ENCODE data around the gene FGD3. TPM values are rescaled to one million over a fixed set of nuclear protein-coding genes. Genes with fewer than 3 reads are reported as not detected.

Gene FGD3
- total RNA-seq, 1 experiment from 2014 or later: 9.0 TPM

DNA sequence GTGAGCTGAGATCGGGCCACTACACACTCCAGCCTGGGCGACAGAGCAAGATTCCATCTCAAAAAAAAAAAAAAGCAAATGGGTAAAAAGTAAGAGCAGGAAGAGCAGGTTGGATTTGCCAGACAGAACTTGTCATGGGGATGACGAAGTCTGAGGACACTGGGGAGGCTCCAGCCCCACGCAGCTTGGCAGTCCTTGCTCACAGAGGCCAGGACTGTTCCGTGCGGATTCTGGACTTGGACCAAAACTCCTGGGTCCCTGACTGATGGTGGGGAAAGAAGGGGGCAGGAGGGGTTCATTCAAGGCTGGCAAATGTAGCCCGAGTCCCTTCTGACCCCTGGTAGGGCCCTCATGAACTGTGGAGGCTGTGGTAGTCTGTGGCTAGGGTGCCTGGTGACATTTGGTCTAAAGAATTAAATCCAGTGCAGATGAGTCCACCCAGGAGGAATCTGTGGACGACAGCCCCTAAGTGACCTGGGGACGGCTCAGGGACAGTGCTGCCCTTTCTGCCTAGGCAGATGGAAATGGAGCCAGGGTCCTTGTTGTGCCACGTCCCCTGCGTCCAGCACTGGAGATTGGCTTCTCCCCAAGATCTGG is 3.1 kb downstream of the FGD3 start:
- Histone ChIP-seq H3K27ac (ENCODE audit: low read length) (no peak overlapping the region), H4K20me1 (ENCODE audit: insufficient read depth, low read depth, low read length) (no peaks in the 10 kb centered on the region), H3K9ac (ENCODE audit: low read length) (no peak overlapping the region), H3K79me2 (ENCODE audit: low read length) (no peaks in the 10 kb centered on the region), H2AFZ (ENCODE audit: low read length) (no peak overlapping the region), H3K4me2 (ENCODE audit: low read depth, low read length, poor library complexity, severe bottlenecking) (no peak overlapping the region), H3K27me3 (ENCODE audit: low read length) (no peaks in the 10 kb centered on the region), H3K9me2 (replicated peaks; ENCODE audit: insufficient read depth, low read length) (no peaks in the 10 kb centered on the region), H3K36me3 (ENCODE audit: insufficient read depth, low read length) (no peaks in the 10 kb centered on the region), H3K4me1 (ENCODE audit: low read length) (no peaks in the 10 kb centered on the region), H3K4me3 (ENCODE audit: low read length) (no peak overlapping the region), H3K9me3 (ENCODE audit: low read length) (no peaks in the 10 kb centered on the region)
- DNase-seq: no peak

DNA sequence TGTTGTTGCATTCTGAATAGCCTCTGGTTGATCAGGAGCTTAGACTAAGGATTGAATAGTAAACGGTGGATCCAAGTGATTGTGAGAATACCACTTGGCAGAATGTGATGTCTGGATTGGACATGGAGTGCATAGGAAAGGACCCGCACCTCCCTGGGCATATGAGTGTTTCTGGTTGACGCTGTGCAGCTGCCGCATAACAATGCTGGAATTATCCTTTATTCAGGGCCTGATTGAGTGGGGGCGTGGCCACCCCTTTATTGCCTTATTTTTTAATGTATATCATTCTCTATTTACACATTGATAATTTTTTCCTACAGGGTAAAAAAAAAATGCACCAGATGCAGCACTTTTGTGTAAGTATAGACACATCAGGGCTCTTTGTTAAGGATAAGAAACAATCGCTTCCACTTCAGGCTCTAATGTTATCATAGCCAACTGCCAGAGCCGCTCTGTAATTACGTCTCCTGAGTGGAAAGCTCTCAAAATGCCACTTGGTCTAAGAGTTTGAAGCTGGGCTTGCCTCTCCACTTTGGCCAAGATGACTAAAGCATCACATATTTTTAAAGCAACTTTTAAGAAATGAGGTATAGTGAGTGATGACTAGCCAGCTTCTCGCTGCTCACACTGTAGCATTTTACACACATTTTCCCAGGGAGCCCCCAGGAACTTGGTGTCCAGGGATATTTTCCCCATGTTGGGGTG is 5.7 kb downstream of the FGD3 start:
- Histone ChIP-seq H3K36me3 (ENCODE audit: insufficient read depth, low read length) (no peaks in the 10 kb centered on the region), H3K9ac (ENCODE audit: low read length) (no peak overlapping the region), H3K27ac (ENCODE audit: low read length) (no peak overlapping the region), H3K79me2 (ENCODE audit: low read length) (no peaks in the 10 kb centered on the region), H4K20me1 (ENCODE audit: insufficient read depth, low read depth, low read length) (no peaks in the 10 kb centered on the region), H3K9me3 (ENCODE audit: low read length) (no peaks in the 10 kb centered on the region), H3K4me3 (ENCODE audit: low read length) (no peak overlapping the region), H2AFZ (ENCODE audit: low read length) (no peak overlapping the region), H3K9me2 (replicated peaks; ENCODE audit: insufficient read depth, low read length) (no peaks in the 10 kb centered on the region), H3K27me3 (ENCODE audit: low read length) (no peaks in the 10 kb centered on the region), H3K4me1 (ENCODE audit: low read length) (no peaks in the 10 kb centered on the region), H3K4me2 (ENCODE audit: low read depth, low read length, poor library complexity, severe bottlenecking) (no peak overlapping the region)
- DNase-seq: no peak

DNA sequence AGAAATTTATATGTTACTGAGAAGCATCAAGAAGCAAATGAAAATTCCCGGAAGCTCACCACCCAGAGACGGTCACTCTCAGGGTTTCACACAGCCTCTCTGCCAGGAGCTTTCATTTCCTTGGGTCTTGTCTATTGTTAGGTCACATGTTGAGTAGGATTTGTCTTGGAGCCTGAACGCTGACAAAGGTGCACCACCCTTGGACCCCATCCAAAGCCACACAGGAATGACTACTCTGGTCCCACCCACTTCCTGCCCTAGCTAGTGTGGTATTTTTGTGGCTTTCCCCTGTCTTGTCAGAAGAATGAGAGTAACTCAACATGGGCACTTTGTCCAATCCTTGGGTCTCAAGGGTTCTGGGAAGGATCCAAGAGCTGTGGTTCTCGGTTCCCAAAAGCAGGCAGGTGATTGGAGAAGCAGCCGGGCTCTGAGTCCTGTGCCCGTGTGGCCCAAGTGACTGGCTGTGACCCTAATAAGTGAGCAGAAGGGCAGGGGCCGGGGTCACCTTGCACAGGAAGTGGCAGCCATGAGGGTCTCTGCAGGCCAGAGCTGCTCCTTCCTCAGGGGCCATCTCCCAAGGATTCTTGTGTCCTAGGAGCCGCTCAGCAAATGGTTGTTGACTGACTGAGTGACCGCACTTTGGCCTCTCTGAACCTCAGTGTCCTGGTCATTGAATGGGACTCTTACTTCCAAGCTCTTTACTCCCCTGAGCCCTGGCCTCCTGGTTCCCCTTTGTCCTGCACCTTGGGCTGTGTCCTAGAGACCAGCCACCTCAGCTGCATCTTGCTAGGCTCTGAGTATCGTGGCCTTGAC is 6.9 kb downstream of the FGD3 start:
- Histone ChIP-seq H4K20me1 (ENCODE audit: insufficient read depth, low read depth, low read length) (no peaks in the 10 kb centered on the region), H2AFZ (ENCODE audit: low read length) (no peak overlapping the region), H3K27ac (ENCODE audit: low read length) (no peak overlapping the region), H3K9me3 (ENCODE audit: low read length) (no peaks in the 10 kb centered on the region), H3K36me3 (ENCODE audit: insufficient read depth, low read length) (no peaks in the 10 kb centered on the region), H3K4me3 (ENCODE audit: low read length) (no peak overlapping the region), H3K4me1 (ENCODE audit: low read length) (no peaks in the 10 kb centered on the region), H3K4me2 (ENCODE audit: low read depth, low read length, poor library complexity, severe bottlenecking) (no peak overlapping the region), H3K79me2 (ENCODE audit: low read length) (no peaks in the 10 kb centered on the region), H3K27me3 (ENCODE audit: low read length) (no peaks in the 10 kb centered on the region), H3K9ac (ENCODE audit: low read length) (no peak overlapping the region), H3K9me2 (replicated peaks; ENCODE audit: insufficient read depth, low read length) (no peaks in the 10 kb centered on the region)
- DNase-seq: no peak

DNA sequence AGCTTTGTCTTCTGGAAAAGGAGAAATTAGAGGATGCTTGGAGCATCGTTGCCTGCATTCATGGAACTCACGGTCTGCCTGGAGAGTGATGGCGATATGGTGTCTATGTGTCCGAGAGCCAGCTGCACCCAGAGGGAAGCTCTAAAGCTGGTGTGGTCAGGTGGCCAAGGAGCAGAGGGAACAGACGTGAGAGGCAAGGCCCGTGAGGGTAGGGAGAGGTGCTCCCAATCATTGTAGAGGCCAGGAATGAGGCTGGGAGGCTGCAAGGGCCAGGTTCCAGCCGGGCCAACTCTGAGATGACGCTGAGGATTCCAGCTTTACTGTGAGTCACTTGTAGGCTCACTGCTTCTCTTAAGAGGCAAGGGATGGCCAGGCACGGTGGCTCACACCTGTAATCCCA is 7.6 kb downstream of the FGD3 start:
- Histone ChIP-seq H3K4me3 (ENCODE audit: low read length) (no peak overlapping the region), H3K4me2 (ENCODE audit: low read depth, low read length, poor library complexity, severe bottlenecking) (no peak overlapping the region), H3K4me1 (ENCODE audit: low read length) (no peaks in the 10 kb centered on the region), H3K27me3 (ENCODE audit: low read length) (no peaks in the 10 kb centered on the region), H3K9me3 (ENCODE audit: low read length) (no peaks in the 10 kb centered on the region), H3K27ac (ENCODE audit: low read length) (no peak overlapping the region), H2AFZ (ENCODE audit: low read length) (no peak overlapping the region), H3K36me3 (ENCODE audit: insufficient read depth, low read length) (no peaks in the 10 kb centered on the region), H3K79me2 (ENCODE audit: low read length) (no peaks in the 10 kb centered on the region), H4K20me1 (ENCODE audit: insufficient read depth, low read depth, low read length) (no peaks in the 10 kb centered on the region), H3K9me2 (replicated peaks; ENCODE audit: insufficient read depth, low read length) (no peaks in the 10 kb centered on the region), H3K9ac (ENCODE audit: low read length) (no peak overlapping the region)
- DNase-seq: no peak

- Histone ChIP-seq H4K20me1 (ENCODE audit: insufficient read depth, low read depth, low read length) (no peaks in the 10 kb centered on the region), H3K36me3 (ENCODE audit: insufficient read depth, low read length) (no peaks in the 10 kb centered on the region), H3K4me2 (ENCODE audit: low read depth, low read length, poor library complexity, severe bottlenecking) (no peak overlapping the region), H2AFZ (ENCODE audit: low read length) (no peak overlapping the region), H3K79me2 (ENCODE audit: low read length) (peaks cover 15% of the 10 kb centered on the region), H3K4me3 (ENCODE audit: low read length) (no peak overlapping the region), H3K27ac (ENCODE audit: low read length) (no peak overlapping the region), H3K9me2 (replicated peaks; ENCODE audit: insufficient read depth, low read length) (no peaks in the 10 kb centered on the region), H3K9ac (ENCODE audit: low read length) (no peak overlapping the region), H3K27me3 (ENCODE audit: low read length) (no peaks in the 10 kb centered on the region), H3K4me1 (ENCODE audit: low read length) (peaks cover 22% of the 10 kb centered on the region), H3K9me3 (ENCODE audit: low read length) (no peaks in the 10 kb centered on the region)
- no peak for DNase-seq
These were observed 13.4 kb downstream of the FGD3 start for GRCh38 chr9:92960561-92961290.

DNA sequence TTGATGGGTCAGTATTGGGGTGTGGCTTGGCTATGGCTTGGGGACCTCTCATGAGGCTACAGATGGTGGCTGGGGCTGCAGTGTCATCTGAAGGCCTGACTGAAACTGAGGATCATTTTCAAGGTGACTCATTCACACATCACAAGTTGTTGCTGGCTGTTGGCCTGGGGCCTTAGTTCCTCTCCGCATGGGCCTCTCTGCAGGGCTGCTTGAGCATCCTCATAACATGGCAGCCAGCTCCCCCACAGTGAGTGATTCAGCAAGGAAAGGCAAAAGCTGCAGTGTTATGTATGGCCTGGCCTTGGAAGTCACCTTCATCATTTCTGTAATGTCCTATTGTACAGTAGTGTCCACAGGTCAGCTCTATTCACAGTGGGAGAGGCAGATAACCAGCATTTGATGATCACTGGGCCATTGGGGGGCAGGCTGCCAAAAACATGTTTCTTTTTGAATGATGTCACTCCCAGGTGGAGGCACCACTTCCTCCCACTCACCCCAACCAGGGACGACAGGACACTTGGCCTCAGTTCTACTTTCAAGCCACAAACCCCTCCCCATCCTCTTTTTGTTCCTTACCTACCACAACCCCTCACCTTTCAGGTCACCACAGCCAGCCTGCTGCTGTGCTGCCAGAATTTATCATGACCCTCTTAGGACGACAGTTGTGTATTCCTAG is 14.4 kb downstream of the FGD3 start:
- Histone ChIP-seq H3K79me2 (ENCODE audit: low read length) (peaks cover 24% of the 10 kb centered on the region), H2AFZ (ENCODE audit: low read length) (no peak overlapping the region), H3K9me2 (replicated peaks; ENCODE audit: insufficient read depth, low read length) (no peaks in the 10 kb centered on the region), H3K4me1 (ENCODE audit: low read length) (peaks cover 24% of the 10 kb centered on the region), H4K20me1 (ENCODE audit: insufficient read depth, low read depth, low read length) (no peaks in the 10 kb centered on the region), H3K4me2 (ENCODE audit: low read depth, low read length, poor library complexity, severe bottlenecking) (no peak overlapping the region), H3K27me3 (ENCODE audit: low read length) (no peaks in the 10 kb centered on the region), H3K9me3 (ENCODE audit: low read length) (no peaks in the 10 kb centered on the region), H3K9ac (ENCODE audit: low read length) (no peak overlapping the region), H3K36me3 (ENCODE audit: insufficient read depth, low read length) (no peaks in the 10 kb centered on the region), H3K27ac (ENCODE audit: low read length) (no peak overlapping the region), H3K4me3 (ENCODE audit: low read length) (no peak overlapping the region)
- no peak for DNase-seq

GRCh38 chr9:92962303-92962649 is 15.0 kb downstream of the FGD3 start:
- Histone ChIP-seq H3K4me2 (ENCODE audit: low read depth, low read length, poor library complexity, severe bottlenecking) (no peak overlapping the region), H2AFZ (ENCODE audit: low read length) (no peak overlapping the region), H3K79me2 (ENCODE audit: low read length) (peaks cover 28% of the 10 kb centered on the region), H3K4me3 (ENCODE audit: low read length) (no peak overlapping the region), H3K9me3 (ENCODE audit: low read length) (no peaks in the 10 kb centered on the region), H3K36me3 (ENCODE audit: insufficient read depth, low read length) (no peaks in the 10 kb centered on the region), H3K9ac (ENCODE audit: low read length) (no peak overlapping the region), H3K27me3 (ENCODE audit: low read length) (no peaks in the 10 kb centered on the region), H4K20me1 (ENCODE audit: insufficient read depth, low read depth, low read length) (no peaks in the 10 kb centered on the region), H3K27ac (ENCODE audit: low read length) (no peak overlapping the region), H3K9me2 (replicated peaks; ENCODE audit: insufficient read depth, low read length) (no peaks in the 10 kb centered on the region), H3K4me1 (ENCODE audit: low read length) (peaks cover 24% of the 10 kb centered on the region)
- no peak for DNase-seq

Measured in Karpas-422 (cell line).